Keratinocyte (primary cell): ENCODE results near the gene LILRA1.

ENCODE experiments used
- CTCF ChIP-seq, 3 experiments: IDR thresholded peaks in 1 of 3; conservative IDR thresholded peaks in 1 of 3; optimal IDR thresholded peaks in 1 of 3; 2 replicates in 2 of 3; 3 replicates in 1 of 3; pipeline versions ENCODE3 to v1.5.1; 2011; ENCODE audit warnings: low read length in 3 of 3, mild to moderate bottlenecking in 3 of 3, moderate library complexity in 2 of 3, control low read depth in 1 of 3, inconsistent platforms in 1 of 3; ENCODE audit not compliant: insufficient read depth in 2 of 3; ENCODE audit errors: extremely low read depth in 1 of 3
- EZH2 ChIP-seq: IDR thresholded peaks from one replicate; pipeline ENCODE4 v1.6.1; 2012; ENCODE audit warnings: inconsistent platforms, mild to moderate bottlenecking, low read length, moderate library complexity

- no peak for TF ChIP-seq EZH2
- no peak for TF ChIP-seq CTCF (optimal IDR thresholded peaks at IDR 0.05 in 1 of 3, IDR thresholded peaks at IDR 0.05 in 1 of 3, conservative IDR thresholded peaks at IDR 0.05 in 1 of 3; ENCODE audit: extremely low read depth in 1 of 3, insufficient read depth in 2 of 3, low read length in 3 of 3)
Measured at GRCh38 chr19:54556194-54556593, 37.2 kb upstream of the LILRA1 start.
